Endothelial cell (in vitro differentiated cells): ENCODE data around the gene SSMEM1. TPM values are rescaled to one million over a fixed set of nuclear protein-coding genes. Genes with fewer than 3 reads are reported as not detected.
"Not testable (repeated sequence)": the region's sequence is repeated elsewhere in the genome, so short reads cannot be mapped to it uniquely, and the experiment has no call there.

ENCODE experiments used
- DNase-seq: peaks from one replicate; pipeline ENCODE4 v3.0.0; 2021; ENCODE audit warnings: low spot score
- H3K27ac Mint-ChIP-seq: one replicate; pipeline ENCODE4 v1.8.0; 2021; ENCODE audit warnings: mixed read lengths, inconsistent platforms; ENCODE audit not compliant: unreplicated experiment
- H3K27me3 Mint-ChIP-seq: one replicate; pipeline ENCODE4 v1.8.0; 2021; ENCODE audit warnings: mild to moderate bottlenecking, moderate library complexity, mixed read lengths, inconsistent platforms; ENCODE audit not compliant: unreplicated experiment
- H3K36me3 Mint-ChIP-seq: one replicate; pipeline ENCODE4 v1.8.0; 2021; ENCODE audit warnings: mild to moderate bottlenecking, low read depth, mixed read lengths, inconsistent platforms; ENCODE audit not compliant: unreplicated experiment
- H3K4me1 Mint-ChIP-seq: one replicate; pipeline ENCODE4 v1.8.0; 2021; ENCODE audit warnings: mild to moderate bottlenecking, mixed read lengths, inconsistent platforms; ENCODE audit not compliant: unreplicated experiment
- H3K4me3 Mint-ChIP-seq: one replicate; pipeline ENCODE4 v1.8.0; 2021; ENCODE audit warnings: mild to moderate bottlenecking, mixed read lengths, inconsistent platforms; ENCODE audit not compliant: unreplicated experiment
- H3K9me3 Mint-ChIP-seq: one replicate; pipeline ENCODE4 v1.8.0; 2021; ENCODE audit warnings: mixed read lengths, inconsistent platforms; ENCODE audit not compliant: unreplicated experiment
- CTCF ChIP-seq: fragments of 200-600 bp; sonication (generic); IDR thresholded peaks from one replicate; pipeline ENCODE4 v1.5.0; 2021; ENCODE audit warnings: antibody characterized with exemption; ENCODE audit not compliant: unreplicated experiment
- total RNA-seq: library from RNA; stranded (reverse); fragmentation: NEBNext Ultra II Directional; extraction: Animal tissue kit (Norgen Biotek cat#: 25700); gene quantifications from one replicate; pipeline ENCODE4 v1.2.1, GENCODE V29; 2021; ENCODE audit not compliant: unreplicated experiment

SSMEM1 gene
- total RNA-seq, 1 donor from 2014 or later: not detected

- Mint-ChIP-seq H3K27me3 (peaks cover 6% of the 10 kb centered on the region), H3K27ac (no peak overlapping the region), H3K9me3 (peaks cover 4% of the 10 kb centered on the region), H3K36me3 (peaks cover 13% of the 10 kb centered on the region), H3K4me3 (no peak overlapping the region), H3K4me1 (peaks cover 7% of the 10 kb centered on the region)
- no peak for DNase-seq
- TF ChIP-seq CTCF: no peak
Measured at GRCh38 chr7:130232209-130232608, 24.5 kb downstream of the SSMEM1 start.

- H3K4me1 Mint-ChIP-seq: peaks cover 7% of the 10 kb centered on the region
- no peak overlapping the region for H3K4me3 Mint-ChIP-seq
- peaks cover 6% of the 10 kb centered on the region for H3K27me3 Mint-ChIP-seq
- H3K27ac Mint-ChIP-seq: no peak overlapping the region
- H3K9me3 Mint-ChIP-seq: peaks cover 4% of the 10 kb centered on the region
- no peak for DNase-seq
- H3K36me3 Mint-ChIP-seq: peaks cover 13% of the 10 kb centered on the region
- TF ChIP-seq CTCF: no peak
Measured at GRCh38 chr7:130234078-130234477, 26.4 kb downstream of the SSMEM1 start.

- H3K27ac Mint-ChIP-seq, H3K36me3 Mint-ChIP-seq, H3K4me3 Mint-ChIP-seq, DNase-seq, H3K27me3 Mint-ChIP-seq, H3K9me3 Mint-ChIP-seq, H3K4me1 Mint-ChIP-seq: not testable (repeated sequence)
Measured at GRCh38 chr7:130236361-130236760, 28.7 kb downstream of the SSMEM1 start.

- no peak for TF ChIP-seq CTCF
- Mint-ChIP-seq H3K9me3 (no peaks in the 10 kb centered on the region), H3K36me3 (no peaks in the 10 kb centered on the region), H3K27me3 (peaks cover 1% of the 10 kb centered on the region), H3K4me1 (no peaks in the 10 kb centered on the region), H3K4me3 (no peak overlapping the region), H3K27ac (no peak overlapping the region)
- DNase-seq: no peak
Measured at GRCh38 chr7:130240240-130240639, 32.6 kb downstream of the SSMEM1 start.

GRCh38 chr7:130242198-130243014, 34.7 kb downstream of the SSMEM1 start:
- Mint-ChIP-seq H3K27me3 (peaks cover 1% of the 10 kb centered on the region), H3K4me3 (no peak overlapping the region), H3K4me1 (no peaks in the 10 kb centered on the region), H3K36me3 (no peaks in the 10 kb centered on the region), H3K27ac (no peak overlapping the region), H3K9me3 (no peaks in the 10 kb centered on the region)
- DNase-seq: peak; percentile 70
- TF ChIP-seq CTCF: peak; percentile 86

GRCh38 chr7:130243486-130243885, 35.8 kb downstream of the SSMEM1 start:
- H3K27me3 Mint-ChIP-seq, H3K4me3 Mint-ChIP-seq, H3K27ac Mint-ChIP-seq, H3K4me1 Mint-ChIP-seq, DNase-seq, H3K9me3 Mint-ChIP-seq, H3K36me3 Mint-ChIP-seq: not testable (repeated sequence)

- H3K27ac Mint-ChIP-seq, H3K4me3 Mint-ChIP-seq, H3K9me3 Mint-ChIP-seq, H3K36me3 Mint-ChIP-seq, H3K27me3 Mint-ChIP-seq, H3K4me1 Mint-ChIP-seq, DNase-seq: not testable (repeated sequence)
Measured at GRCh38 chr7:130246491-130246890, 38.8 kb downstream of the SSMEM1 start.

- not testable (repeated sequence) for H3K4me1 Mint-ChIP-seq, DNase-seq, H3K27ac Mint-ChIP-seq, H3K4me3 Mint-ChIP-seq, H3K27me3 Mint-ChIP-seq, H3K36me3 Mint-ChIP-seq, H3K9me3 Mint-ChIP-seq
Measured at GRCh38 chr7:130248842-130249241, 41.2 kb downstream of the SSMEM1 start.
